ENCODE measurements around the gene OARD1. TPM values are rescaled to one million over a fixed set of nuclear protein-coding genes. Genes with fewer than 3 reads are reported as not detected.

The OARD1 gene
- total and polyA plus RNA-seq, 2 donors (not counting 1 experiment from before 2014, with no cell fraction given): 9.6 to 52.5 TPM

GRCh38 chr6:41085182-41085581, 13.0 kb upstream of the OARD1 start:
- POLR2A ChIA-PET: no interaction called here
- intact Hi-C loops (cut with micrococcal nuclease): no loop called here

DNA sequence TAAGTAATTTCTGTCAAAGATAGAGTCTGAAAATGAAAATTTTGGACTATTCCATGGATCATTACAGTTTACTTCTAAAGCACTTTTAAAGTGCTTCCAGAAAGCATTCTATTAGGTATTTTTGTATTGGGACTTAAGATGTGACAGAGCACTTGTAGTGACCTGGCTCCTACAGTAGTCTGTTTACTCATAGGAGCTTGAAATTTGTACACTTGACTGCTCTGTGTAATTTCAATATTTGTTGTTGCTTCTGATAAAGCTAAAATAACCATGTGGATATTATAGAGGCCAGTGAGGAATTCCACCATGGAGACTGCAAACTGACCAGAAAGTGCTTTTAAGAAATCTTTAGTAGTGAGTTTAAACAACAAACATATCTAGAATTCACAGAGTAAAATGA, 10.9 kb upstream of the OARD1 start:
- Histone ChIP-seq H3K4me3 (ENCODE audit: control extremely low read depth in 1 of 5, extremely low read depth in 1 of 5, insufficient read depth in 1 of 5, low read depth in 2 of 5, low read length in 4 of 5) (no peak overlapping the region), H3K27ac (ENCODE audit: low read length in 2 of 2) (no peak overlapping the region), H4K20me1 (ENCODE audit: control insufficient read depth, insufficient read depth, low read length, poor library complexity, severe bottlenecking) (peaks cover 18% of the 10 kb centered on the region), H3K9me3 (ENCODE audit: control extremely low read depth in 1 of 3, control insufficient read depth in 2 of 3, insufficient read depth in 1 of 3, low read length in 2 of 3) (no peaks in the 10 kb centered on the region), H3K9ac (ENCODE audit: low read length) (no peak overlapping the region), H3K36me3 (replicated peaks in 1 of 2; ENCODE audit: control extremely low read depth in 1 of 2, control insufficient read depth in 1 of 2, extremely low read depth in 1 of 2, insufficient read depth in 2 of 2, low read length in 1 of 2) (peaks cover 13 to 72% of the 10 kb centered on the region in 2 experiments), H3K79me2 (ENCODE audit: control insufficient read depth, insufficient read depth, low read length) (peaks cover 61% of the 10 kb centered on the region), H2AFZ (ENCODE audit: insufficient read depth, low read depth, low read length, poor library complexity, severe bottlenecking) (no peak overlapping the region), H3K4me1 (ENCODE audit: control insufficient read depth in 2 of 2, insufficient read depth in 2 of 2, low read length in 2 of 2) (peaks cover 12 to 13% of the 10 kb centered on the region in 2 donors), H3K27me3 (replicated peaks in 1 of 4; ENCODE audit: control extremely low read depth in 1 of 4, control insufficient read depth in 3 of 4, insufficient read depth in 4 of 4, low read length in 3 of 4) (no peaks in the 10 kb centered on the region), H3K4me2 (replicated peaks; ENCODE audit: low read depth, low read length, poor library complexity, severe bottlenecking) (no peak overlapping the region)
- Mint-ChIP-seq H3K4me3 (no peak overlapping the region), H3K27me3 (no peaks in the 10 kb centered on the region), H3K9me3 (ENCODE audit: insufficient read depth) (no peaks in the 10 kb centered on the region), H3K4me1 (peaks cover 32% of the 10 kb centered on the region), H3K27ac (no peak overlapping the region)
- TF ChIP-seq EZH2 (IDR thresholded peaks at IDR 0.05; ENCODE audit: borderline replicate concordance, insufficient read depth, low read depth, low read length, poor library complexity, severe bottlenecking): no peak
- TF ChIP-seq, protein P1, sequence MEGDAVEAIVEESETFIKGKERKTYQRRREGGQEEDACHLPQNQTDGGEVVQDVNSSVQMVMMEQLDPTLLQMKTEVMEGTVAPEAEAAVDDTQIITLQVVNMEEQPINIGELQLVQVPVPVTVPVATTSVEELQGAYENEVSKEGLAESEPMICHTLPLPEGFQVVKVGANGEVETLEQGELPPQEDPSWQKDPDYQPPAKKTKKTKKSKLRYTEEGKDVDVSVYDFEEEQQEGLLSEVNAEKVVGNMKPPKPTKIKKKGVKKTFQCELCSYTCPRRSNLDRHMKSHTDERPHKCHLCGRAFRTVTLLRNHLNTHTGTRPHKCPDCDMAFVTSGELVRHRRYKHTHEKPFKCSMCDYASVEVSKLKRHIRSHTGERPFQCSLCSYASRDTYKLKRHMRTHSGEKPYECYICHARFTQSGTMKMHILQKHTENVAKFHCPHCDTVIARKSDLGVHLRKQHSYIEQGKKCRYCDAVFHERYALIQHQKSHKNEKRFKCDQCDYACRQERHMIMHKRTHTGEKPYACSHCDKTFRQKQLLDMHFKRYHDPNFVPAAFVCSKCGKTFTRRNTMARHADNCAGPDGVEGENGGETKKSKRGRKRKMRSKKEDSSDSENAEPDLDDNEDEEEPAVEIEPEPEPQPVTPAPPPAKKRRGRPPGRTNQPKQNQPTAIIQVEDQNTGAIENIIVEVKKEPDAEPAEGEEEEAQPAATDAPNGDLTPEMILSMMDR (IDR thresholded peaks at IDR 0.05): no peak
- DNase-seq: no peak
- intact Hi-C loops (cut with micrococcal nuclease): no loop called here
- ChIA-PET POLR2A (no interaction called here), CTCF (interaction anchor here (0.8 kb wide), 1 partner anchor 224 kb away, joined by 3 read pairs; no protein-coding TSS in a partner anchor)
- ATAC-seq (ENCODE audit: low read depth): no peak

More at GRCh38 chr6:41085182-41085581, 13.0 kb upstream of the OARD1 start:
- Mint-ChIP-seq H3K4me1 (peaks cover 21% of the 10 kb centered on the region), H3K27ac (no peak overlapping the region), H3K4me3 (no peak overlapping the region), H3K9me3 (ENCODE audit: insufficient read depth) (no peaks in the 10 kb centered on the region), H3K27me3 (no peaks in the 10 kb centered on the region)
- Histone ChIP-seq H3K36me3 (replicated peaks in 1 of 2; ENCODE audit: control extremely low read depth in 1 of 2, control insufficient read depth in 1 of 2, extremely low read depth in 1 of 2, insufficient read depth in 2 of 2, low read length in 1 of 2) (peaks cover 12 to 74% of the 10 kb centered on the region in 2 experiments), H3K9ac (ENCODE audit: low read length) (no peak overlapping the region), H4K20me1 (ENCODE audit: control insufficient read depth, insufficient read depth, low read length, poor library complexity, severe bottlenecking) (peaks cover 18% of the 10 kb centered on the region), H3K79me2 (ENCODE audit: control insufficient read depth, insufficient read depth, low read length) (peaks cover 41% of the 10 kb centered on the region), H3K27ac (ENCODE audit: low read length in 2 of 2) (no peak overlapping the region), H3K4me3 (ENCODE audit: control extremely low read depth in 1 of 5, extremely low read depth in 1 of 5, insufficient read depth in 1 of 5, low read depth in 2 of 5, low read length in 4 of 5) (no peak overlapping the region), H3K9me3 (ENCODE audit: control extremely low read depth in 1 of 3, control insufficient read depth in 2 of 3, insufficient read depth in 1 of 3, low read length in 2 of 3) (no peaks in the 10 kb centered on the region), H3K4me1 (ENCODE audit: control insufficient read depth in 2 of 2, insufficient read depth in 2 of 2, low read length in 2 of 2) (peaks cover 7% of the 10 kb centered on the region in 2 donors), H2AFZ (ENCODE audit: insufficient read depth, low read depth, low read length, poor library complexity, severe bottlenecking) (no peak overlapping the region), H3K4me2 (replicated peaks; ENCODE audit: low read depth, low read length, poor library complexity, severe bottlenecking) (no peak overlapping the region), H3K27me3 (replicated peaks in 1 of 4; ENCODE audit: control extremely low read depth in 1 of 4, control insufficient read depth in 3 of 4, insufficient read depth in 4 of 4, low read length in 3 of 4) (no peaks in the 10 kb centered on the region)
- CTCF ChIA-PET: no interaction called here
- no peak for TF ChIP-seq EZH2 (IDR thresholded peaks at IDR 0.05; ENCODE audit: borderline replicate concordance, insufficient read depth, low read depth, low read length, poor library complexity, severe bottlenecking)
- TF ChIP-seq, protein P1 (IDR thresholded peaks at IDR 0.05): no peak
- ATAC-seq (ENCODE audit: low read depth): no peak
- no peak for DNase-seq

Data from B cell (primary cell).